SIG-M5 treated with dmso at 0.1 percent for 504 hours (cell line): ENCODE data around the gene SPRYD7.
"Not testable (repeated sequence)": the region's sequence is repeated elsewhere in the genome, so short reads cannot be mapped to it uniquely, and the experiment has no call there.

Source experiments
- DNase-seq: peaks from one replicate; lab custom pipeline; 2025; ENCODE audit not compliant: unreplicated experiment; lab: John Stamatoyannopoulos, UW

The SPRYD7 gene, protein sequence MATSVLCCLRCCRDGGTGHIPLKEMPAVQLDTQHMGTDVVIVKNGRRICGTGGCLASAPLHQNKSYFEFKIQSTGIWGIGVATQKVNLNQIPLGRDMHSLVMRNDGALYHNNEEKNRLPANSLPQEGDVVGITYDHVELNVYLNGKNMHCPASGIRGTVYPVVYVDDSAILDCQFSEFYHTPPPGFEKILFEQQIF

DNA sequence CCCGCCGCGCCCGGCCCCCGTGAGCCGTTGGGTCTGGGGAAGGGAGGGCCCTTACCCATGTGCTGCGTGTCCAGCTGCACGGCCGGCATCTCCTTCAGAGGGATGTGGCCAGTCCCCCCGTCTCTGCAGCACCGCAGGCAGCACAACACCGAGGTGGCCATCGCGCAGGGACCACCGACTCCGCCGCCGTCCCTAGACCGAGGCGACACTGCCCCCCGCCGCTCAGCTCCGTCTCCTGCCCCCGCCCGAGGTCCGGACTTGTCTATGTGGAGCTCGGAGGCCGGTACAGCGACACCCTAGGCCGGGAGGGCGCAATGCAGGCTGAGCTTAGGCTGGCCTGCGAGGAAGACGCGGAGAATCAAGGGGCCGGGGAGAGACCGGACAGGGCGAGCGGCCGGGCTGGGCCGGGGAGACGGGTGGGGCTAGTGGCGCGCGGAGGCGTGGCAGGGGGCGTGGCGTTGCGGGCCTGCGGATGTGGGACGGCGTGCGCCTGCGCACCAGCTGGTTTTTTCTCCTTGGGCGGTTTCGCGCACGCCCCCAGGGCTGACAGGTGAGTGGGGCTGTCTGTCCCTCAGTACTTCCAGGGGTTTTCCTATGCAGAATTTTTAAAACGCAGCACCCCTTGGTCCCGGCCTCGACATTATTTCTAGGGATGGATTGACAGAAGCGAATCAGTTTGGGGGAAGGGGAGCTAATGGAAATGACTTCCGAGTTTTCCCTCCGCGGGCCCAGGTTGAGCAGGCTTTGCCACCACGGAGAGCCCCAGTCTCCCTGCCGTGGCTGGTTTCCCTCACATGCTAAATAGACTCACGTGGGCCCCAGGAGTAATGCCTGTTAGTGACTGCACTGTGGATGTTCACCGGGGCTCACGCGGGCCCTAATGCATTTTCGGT, at the start of gene SPRYD7:
Gene SPRYD7, minus strand, starts transcription at position 266 of the 893 bp plus-strand sequence. Its CDS starts 105 bp downstream, at position 161.
- peak; percentile 95 for DNase-seq

DNA sequence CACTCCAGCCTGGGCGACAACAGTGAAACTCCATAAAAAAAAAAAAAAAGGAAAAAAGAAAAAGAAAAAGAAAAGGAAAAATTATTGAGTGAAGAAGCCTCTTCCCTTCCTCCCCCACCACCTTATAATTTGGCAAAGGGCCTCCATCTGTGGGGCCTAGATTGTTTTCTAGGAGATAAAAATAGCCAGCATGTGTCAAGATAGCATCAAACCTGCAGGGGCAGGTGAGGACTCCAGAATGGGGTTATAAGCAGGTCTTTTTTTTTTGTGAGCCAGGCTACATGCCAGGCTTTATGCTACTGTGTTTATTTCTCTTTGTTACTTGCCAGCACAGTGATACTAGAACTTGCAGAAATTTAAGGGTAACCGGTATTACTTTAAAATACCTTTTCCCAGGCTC, 49.0 kb upstream of the SPRYD7 start:
- no peak for DNase-seq

DNA sequence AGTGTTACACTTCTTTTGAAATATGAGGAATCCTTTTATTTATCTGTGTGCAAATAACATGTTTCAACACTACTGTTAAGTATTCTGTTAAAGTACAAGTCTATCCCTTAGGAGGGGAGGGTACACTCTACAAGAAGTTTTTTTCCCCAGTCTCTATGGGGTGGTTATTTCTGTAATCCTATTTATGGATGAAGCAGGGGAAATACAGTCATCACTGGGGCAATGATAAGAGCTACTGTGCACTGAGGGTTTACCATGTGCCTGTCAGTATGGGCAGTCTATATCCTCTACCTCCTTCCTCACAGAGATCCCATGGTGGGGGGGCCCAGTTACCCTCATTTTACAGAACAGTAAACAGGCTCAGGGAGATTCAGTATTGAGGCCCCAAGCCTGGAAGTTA, 44.1 kb upstream of the SPRYD7 start:
- peak; percentile 42 for DNase-seq

DNA sequence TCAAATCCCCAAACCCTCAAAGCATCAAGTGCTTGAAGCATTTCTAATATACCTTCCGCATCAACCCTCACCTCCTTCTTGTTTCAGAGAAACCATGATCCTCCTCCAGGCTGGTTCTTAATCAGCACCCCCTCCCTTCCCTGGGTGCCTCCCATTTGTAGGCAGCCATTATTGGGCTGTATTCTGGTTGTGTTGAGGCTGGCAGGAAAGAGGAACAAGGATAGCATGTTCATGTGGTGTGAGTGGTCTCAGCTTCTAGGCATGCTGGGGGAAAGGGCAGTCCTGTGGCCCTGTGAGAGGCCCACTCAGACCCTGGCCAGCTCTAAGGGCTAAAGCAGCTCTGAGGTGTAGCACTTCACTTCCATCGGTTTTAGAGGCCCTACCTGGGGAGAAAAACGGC, 41.9 kb upstream of the SPRYD7 start:
- peak; percentile 31 for DNase-seq

DNA sequence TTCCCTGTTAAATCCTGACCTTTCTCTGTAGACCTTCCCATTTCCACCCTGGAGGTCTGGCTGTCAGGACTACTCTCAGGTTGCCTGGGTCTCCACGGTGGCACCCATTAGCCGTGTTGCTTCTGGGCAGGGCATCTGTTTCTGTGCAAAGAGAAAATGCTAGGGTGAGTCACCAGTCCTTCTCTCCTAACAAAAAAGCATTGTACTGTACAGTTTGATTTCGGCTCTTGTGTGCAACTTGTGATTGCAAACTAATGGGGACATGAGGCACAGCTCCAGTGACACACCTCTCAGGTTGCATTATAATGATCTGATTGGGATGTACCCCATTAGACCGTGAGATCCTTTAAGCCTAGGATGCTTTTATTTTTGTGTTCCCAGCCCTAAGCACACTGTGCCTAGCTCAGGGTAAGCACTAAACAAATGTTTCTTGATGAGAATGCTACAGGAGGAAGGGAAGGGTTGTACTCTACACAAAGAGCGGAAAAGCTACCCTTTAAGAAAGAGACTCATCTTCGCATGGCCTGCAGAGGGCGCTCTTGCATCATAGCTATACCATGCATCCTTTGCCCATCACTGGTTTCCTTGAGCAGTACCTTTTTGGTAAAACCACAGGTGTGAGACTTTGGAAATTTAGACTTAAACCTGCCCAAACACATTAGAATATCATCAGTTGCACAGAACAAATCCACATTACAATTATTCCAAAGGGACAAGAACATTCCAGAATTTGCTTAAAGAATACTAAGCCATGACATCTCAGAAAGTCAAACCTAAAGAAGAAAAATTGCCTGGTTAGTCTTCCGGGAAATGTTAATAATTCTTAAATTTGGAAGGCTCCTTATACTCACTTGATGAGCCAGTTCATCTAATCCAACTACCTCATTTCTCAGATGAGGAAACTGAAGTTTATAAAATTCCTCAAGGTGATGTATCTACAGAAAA, 40.4 kb upstream of the SPRYD7 start:
- peak; percentile 83 for DNase-seq

DNA sequence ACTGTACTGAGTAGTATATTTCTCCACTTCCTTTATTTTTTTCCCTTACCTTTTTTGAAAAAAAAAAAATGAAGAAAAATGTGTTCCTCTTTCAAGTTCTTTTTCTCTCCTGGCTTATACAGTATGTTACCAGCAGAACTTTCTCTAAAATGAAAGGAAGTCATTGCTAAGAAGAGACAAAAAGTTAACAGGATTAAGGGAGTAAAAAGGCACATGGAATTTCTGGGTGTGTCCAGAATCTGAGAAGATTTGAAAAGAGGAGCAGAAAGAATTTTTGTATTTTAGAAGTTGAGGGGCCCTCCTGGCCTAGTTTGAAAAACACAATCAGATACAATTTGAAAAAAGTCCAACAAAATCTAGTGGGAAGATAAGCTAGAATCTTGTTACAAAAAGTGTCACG, 39.7 kb upstream of the SPRYD7 start:
- no peak for DNase-seq

DNA sequence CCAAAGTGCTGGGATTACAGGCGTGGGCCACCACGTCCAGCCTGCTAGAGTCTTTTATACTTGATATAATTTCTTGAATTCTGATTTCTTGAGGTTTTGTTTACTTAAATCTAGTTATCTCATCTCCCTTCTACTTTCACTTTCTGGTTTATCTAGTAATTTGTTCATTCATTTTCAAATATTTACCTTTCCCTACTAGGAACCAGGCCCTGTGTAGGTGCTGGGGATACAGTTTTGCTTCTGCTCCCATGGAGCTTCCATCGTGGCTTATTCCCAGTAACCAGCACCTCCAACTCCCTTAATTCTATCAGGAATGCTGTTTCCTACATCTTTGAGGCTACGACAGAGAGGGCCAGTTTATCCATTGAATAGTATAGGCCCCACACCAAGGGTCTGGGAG, 36.6 kb upstream of the SPRYD7 start:
- no peak for DNase-seq

DNA sequence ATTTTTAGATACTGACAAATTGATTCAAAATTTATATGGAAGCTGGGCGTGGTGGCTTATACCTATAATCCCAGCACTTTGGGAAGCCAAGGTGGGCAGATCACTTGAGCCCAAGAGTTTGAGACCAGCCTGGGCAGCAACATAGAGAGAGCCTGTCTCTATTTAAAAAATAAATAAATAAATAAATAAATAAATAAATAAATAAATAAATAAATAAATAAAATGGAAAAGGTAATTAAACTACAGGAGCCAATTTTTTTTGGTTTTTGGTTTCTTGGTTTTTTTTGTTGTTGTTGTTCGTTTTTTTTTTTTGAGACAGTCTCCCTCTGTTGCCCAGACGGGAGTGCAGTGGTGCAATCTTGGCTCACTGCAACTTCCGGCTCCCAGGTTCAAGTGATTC, 31.3 kb upstream of the SPRYD7 start:
- DNase-seq, result no peak

DNA sequence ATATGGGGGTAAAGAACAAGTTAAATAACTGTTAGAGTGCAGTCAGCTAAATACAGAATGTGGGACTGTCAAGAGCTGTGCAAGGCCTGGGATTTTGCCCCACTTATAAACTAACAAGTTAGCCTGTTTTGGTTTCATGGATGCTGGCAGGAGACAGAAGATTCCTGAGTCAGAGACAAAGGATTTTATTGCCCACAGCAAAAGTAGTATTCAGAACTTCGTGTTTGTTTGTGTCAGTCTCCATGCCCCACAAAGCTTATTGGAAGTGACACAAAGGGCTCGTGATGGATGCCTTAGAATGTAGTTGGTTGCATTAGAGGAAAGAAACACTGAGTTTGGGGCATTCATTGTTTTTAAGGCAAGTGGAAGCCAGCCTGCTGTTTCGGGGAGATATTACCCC, 22.2 kb upstream of the SPRYD7 start:
- no peak for DNase-seq

DNA sequence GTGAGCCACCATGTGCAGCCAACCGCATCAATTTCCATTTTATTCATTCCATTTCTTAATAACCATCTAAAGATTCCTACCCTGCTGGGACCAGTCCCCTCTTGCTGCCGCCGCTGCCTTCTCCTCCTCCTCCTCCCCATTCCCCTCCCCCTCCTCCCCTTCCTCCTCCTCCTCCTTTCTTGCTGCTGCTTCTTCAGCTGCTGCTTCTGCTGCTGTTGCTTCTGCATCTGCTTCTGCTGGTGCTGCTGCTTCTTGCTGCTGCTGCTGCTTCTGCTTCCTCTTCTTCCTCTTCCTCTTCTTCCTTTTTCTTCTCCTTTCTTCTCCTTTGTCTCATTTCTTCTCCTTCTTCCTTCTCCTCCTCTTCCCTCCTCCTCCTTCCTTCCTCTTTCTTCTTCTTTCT, 20.0 kb upstream of the SPRYD7 start:
- DNase-seq, result peak; percentile 7

DNA sequence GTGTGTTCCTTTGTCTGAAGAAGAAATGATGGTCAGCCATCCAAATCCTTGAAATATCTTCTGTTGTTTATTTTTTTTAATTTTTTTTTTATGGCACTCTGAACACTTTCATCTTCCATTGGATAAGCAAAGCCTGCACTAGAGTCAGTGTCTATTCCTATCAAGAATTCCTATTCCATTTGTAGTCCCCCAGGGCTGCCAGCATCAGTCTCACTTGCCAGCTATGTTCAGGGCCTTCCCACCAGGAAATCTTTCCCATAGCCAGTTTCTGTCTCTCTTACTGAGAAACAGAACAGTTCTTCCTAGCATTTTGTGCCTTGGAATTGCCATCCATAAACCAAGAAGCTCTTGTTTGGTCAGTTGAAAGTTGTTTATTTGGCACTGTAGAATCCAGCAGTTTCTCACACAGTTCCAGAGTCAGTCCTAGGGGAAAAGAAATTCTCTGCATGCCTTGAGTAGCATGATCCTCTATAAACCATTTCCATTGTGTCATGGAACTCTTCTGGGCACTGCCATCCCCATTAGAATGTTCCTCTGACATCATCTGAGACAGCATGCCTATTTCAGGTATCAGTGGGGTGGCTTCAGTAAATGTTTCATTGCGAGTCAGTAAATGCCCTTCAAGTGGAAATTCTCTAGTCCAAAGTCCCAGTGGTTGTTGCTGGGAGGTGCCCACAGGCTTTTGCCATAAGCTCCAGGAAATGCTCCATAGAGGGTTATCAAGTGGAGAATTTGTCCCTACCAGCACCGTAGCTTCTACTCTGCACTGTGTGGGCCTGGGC, 18.7 kb upstream of the SPRYD7 start:
- no peak for DNase-seq

DNA sequence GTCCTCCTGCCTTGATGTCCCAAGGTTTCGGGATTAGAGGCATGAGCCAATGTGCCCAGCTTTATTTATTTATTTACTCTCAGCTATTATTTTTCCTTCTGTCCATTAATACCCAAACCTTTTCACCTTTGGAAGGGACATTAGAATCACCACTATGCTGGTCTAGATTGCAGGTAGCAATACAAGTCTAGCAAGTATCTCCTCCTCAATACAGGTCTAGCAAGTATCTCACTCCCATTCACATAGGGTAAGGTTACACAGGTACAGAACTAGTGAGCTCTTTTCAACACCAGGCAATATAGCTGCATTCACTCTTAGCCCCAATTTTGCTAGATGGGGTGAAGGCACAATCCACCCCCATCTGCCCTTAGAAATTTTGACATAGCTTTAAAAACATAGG, 17.4 kb upstream of the SPRYD7 start:
- DNase-seq, result no peak

DNA sequence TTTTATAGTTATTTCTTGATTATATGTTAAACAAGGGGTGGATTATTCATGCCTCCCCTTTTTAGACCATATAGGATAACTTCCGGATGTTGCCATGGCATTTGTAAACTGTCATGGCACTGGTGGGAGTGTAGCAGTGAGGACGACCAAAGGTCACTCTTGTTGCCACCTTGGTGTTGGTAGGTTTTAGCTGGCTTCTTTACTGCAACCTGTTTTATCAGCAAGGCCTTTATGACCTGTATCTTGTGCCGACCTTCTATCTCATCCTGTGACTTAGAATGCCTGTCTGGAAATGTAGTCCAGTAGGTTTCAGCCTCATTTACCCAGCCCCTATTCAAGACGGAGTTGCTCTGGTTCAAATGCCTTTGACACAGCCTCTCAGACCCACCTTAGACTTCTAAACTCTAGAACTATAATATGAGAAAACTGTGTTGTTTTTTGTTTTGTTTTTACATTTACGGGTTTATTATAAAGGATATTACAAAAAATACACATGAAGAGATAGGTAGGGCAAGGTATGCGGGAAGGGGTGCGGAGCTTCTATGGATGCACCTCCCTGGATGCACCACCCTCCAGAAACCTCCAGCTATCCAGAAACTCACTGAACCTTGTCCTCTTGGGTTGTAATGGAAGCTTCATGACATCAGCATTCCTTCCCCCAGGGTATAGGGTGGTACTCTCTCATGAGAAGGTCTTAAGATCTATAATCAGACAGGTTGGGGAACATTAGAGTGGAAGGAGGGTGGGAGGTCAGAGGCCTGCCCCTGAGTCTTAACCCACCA, 15.8 kb upstream of the SPRYD7 start:
- no peak for DNase-seq

DNA sequence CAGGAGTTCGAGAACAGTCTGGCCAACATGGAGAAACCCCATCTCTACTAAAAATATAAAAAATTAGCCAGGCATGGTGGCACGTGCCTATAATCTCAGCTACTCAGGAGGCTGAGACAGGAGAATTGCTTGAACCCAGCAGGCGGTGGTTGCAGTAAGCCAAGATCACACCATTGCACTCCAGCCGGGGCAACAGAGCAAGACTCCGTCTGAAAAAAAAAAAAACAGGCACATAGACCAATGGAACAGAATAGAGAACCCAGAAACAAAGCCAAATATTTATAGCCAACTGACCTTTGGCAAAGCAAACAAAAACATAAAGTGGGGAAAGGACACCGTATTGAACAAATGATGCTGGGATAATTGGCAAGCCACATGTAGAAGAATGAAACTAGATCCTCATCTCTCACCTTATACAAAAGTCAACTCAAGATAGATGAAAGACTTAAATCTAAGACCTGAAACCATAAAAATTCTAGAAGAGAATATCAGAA, 12.7 kb upstream of the SPRYD7 start:
- not testable (repeated sequence) for DNase-seq

DNA sequence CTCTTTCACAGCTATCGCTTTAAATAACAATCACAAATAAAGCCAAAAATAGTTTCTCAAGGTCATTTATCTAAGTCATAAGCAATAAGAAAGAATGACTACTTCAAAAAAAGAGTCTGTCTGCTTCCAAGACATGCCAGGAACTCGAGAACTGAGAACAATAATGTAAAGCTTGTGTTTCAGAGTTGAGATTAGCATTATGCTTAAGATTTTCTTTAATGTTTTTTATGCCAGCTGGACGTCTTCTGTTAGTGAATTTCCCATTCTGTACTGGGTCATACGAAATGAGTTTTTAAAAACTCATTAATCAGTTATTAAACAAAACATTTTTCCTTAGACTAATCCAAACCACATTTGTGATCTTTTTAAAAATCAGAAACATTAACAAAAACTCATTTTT, 3.2 kb upstream of the SPRYD7 start:
- DNase-seq, result no peak

DNA sequence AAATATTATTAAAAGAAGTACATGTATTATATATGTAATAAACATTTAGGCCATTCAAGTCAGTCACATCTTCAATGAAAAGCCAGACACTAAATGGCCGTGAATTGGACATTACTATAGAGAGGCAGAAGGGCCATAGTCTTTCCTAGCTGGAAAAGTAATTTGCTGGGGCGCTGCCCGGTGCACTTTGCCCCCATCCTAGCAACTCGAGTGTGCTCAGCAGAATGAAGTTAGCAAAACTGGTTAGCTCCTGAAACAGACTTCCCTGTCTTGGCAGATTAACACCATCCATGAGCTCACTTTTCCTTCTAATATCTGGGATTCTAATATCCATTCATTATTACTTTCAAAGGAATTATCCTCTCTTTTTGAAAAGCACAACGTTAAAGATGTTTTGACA, 2.8 kb upstream of the SPRYD7 start:
- no peak for DNase-seq

DNA sequence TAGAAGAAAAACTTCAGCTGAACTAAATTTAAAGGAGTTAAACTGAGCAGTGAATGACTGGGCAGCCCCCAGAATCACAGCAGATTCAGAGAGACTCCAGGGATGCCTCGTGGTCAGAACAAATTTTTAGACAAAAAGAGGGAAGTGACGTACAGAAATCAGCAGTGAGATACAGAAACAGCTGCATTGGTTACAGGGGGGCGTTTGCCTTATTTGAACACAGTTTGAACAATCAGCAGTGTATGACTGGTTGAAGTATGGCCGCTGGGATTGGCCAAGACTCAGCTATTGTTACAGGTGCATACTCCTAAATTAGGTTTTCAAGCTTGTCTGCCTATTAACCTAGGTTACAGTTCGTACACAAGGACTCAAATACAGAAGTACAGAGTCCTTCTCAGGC, 2.2 kb upstream of the SPRYD7 start:
- peak; percentile 70 for DNase-seq

DNA sequence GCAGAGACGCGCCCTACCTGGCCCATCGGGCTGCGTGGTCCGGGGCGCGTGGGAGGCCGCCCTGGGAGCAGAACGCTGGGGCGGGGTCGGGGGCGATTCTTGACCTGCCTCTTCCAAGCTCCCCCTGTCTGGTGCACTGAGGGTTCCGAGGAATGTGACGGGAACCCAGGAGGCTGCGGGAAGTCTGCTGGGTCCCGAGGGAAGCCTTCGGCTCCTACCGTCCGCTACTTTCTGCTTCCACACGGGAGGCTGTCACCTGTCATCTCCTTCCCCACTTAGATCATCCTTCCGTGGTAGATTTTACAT, 781 bp upstream of the SPRYD7 start:
- no peak for DNase-seq

DNA sequence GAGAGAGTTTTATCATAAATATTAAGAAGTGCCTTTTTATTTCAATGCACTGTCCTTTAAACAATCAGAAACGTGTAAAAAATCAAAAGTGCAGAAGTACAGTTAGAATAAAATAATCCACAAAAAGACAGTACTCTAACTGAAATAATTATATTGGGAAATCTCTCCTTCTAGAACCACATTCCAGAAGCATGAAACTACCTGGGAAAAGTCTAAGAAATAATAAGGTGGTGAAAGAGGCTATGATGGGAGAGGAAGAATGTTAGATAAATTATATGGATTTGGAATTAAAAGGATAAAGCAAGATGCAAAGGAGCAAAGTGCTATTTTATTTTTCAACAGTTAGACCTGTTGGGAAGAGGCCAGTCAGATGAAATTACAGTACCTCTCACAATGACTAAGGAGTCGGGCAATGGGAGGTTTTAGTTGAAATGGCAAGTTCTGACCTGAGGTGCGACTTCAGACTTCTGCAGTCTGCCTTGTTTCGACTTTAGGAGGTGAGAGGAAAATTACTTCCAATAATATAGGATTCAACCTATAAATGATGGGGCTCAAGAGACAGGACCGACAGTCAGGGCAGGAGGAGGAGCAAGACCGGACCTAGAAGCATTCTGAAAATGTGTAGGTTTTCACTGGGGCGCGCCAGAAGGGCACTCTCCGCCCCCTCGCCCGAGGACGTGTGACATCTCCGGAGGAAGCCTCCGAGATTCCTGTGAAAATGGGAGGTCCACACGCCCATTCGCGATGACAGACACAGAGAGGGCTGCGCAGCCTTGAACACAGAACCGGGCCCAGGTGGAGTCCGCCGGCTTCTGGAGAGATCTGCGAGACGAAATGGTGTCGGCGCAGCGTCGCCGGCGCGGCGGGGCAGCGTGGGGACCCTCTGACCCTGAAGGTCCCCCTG, 717 bp downstream of the SPRYD7 start:
- DNase-seq, result peak; percentile 45
